GM12878 (cell line): ENCODE results near the gene DGKQ. TPM values are rescaled to one million over a fixed set of nuclear protein-coding genes. Genes with fewer than 3 reads are reported as not detected.

ENCODE experiments used
- BMI1 ChIP-seq: fragments of 450-650 bp; IDR thresholded peaks from 2 replicates; pipeline ENCODE4 v1.6.1; 2016; ENCODE audit warnings: mild to moderate bottlenecking, moderate library complexity, borderline replicate concordance
- BRCA1 ChIP-seq: IDR thresholded peaks from 2 replicates; pipeline ENCODE4 v1.6.1; 2011; ENCODE audit warnings: low read depth, low read length, improper control_type of control experiment
- GABPA ChIP-seq: IDR thresholded peaks from 2 replicates; pipeline ENCODE4 v1.6.1; 2014; ENCODE audit warnings: antibody characterized with exemption, low read depth, mild to moderate bottlenecking, inconsistent platforms
- HDGF ChIP-seq: fragments of 450-650 bp; IDR thresholded peaks from 2 replicates; pipeline ENCODE4 v1.6.1; 2016; ENCODE audit warnings: antibody characterized with exemption
- IKZF2 ChIP-seq, 2 experiments: fragments of 450-650 bp; IDR thresholded peaks; 2 replicates each; pipeline ENCODE4 v1.6.1; 2017; ENCODE audit warnings: mild to moderate bottlenecking in 2 of 2, moderate library complexity in 2 of 2
- NFIC ChIP-seq: IDR thresholded peaks from 2 replicates; pipeline ENCODE4 v1.6.1; 2012; ENCODE audit warnings: low read depth, mild to moderate bottlenecking, inconsistent platforms, low read length, moderate library complexity
- PML ChIP-seq: IDR thresholded peaks from 2 replicates; pipeline ENCODE4 v1.6.1; 2012; ENCODE audit warnings: low read length, inconsistent platforms
- RAD51 ChIP-seq: fragments of 450-650 bp; IDR thresholded peaks from 2 replicates; pipeline ENCODE4 v1.6.1; 2016; ENCODE audit warnings: moderate library complexity, mild to moderate bottlenecking, inconsistent platforms
- SREBF2 ChIP-seq: IDR thresholded peaks from 2 replicates; pipeline ENCODE4 v1.6.1; 2012; ENCODE audit warnings: mild to moderate bottlenecking, low read length
- SUPT20H ChIP-seq: IDR thresholded peaks from 2 replicates; pipeline ENCODE4 v1.6.1; 2011; ENCODE audit warnings: low read depth, mild to moderate bottlenecking, low read length, moderate library complexity, borderline replicate concordance; ENCODE audit not compliant: control insufficient read depth
- TBL1XR1 ChIP-seq: IDR thresholded peaks from 2 replicates; pipeline ENCODE4 v1.6.1; 2012; ENCODE audit warnings: low read depth, low read length, improper control_type of control experiment
- polyA plus RNA-seq, 11 experiments: library from polyadenylated mRNA; depleted of rRNA in 4 of 11; unstranded in 6 of 11; stranded (reverse) in 5 of 11; fragments of >200 nt; fragmentation: Nextera tagmentation in 4 of 11; fragmentation: Illumina TruSeq in 1 of 11; extraction: Ambion mirVana in 4 of 11; extraction: Trizol in 1 of 11; gene quantifications; 1 replicate in 1 of 11; 2 replicates in 10 of 11; pipeline versions ENCODE4 v1.2.1 to v1.2.3, GENCODE V29; 2011 to 2016; ENCODE audit warnings: inconsistent platforms in 2 of 11, missing spikeins in 2 of 11, low read depth in 1 of 11
- total RNA-seq, 4 experiments: library from RNA; depleted of rRNA in 3 of 4; stranded (reverse); fragments of >200 nt in 3 of 4; fragmentation: Illumina TruSeq in 1 of 4; extraction: Trizol in 1 of 4; gene quantifications; 2 replicates each; pipeline versions ENCODE4 v1.2.1 to v1.2.3, GENCODE V29; 2013 to 2021
- TF ChIP-seq, protein P1 (sequence below): IDR thresholded peaks from 2 replicates; pipeline ENCODE4 v1.6.1; 2012; ENCODE audit warnings: improper control_type of control experiment, low read depth, low read length; ENCODE audit not compliant: insufficient replicate concordance
- TF ChIP-seq, protein P2 (sequence below): fragments of 450-650 bp; IDR thresholded peaks from 2 replicates; pipeline ENCODE4 v1.6.1; 2016; ENCODE audit warnings: mild to moderate bottlenecking, moderate library complexity, borderline replicate concordance
- TF ChIP-seq, protein P3 (sequence below): IDR thresholded peaks from 2 replicates; pipeline ENCODE4 v1.6.1; 2011; ENCODE audit warnings: mild to moderate bottlenecking, low read depth, low read length, moderate library complexity; ENCODE audit not compliant: insufficient replicate concordance
- TF ChIP-seq, protein P4 (sequence below): IDR thresholded peaks from 2 replicates; pipeline ENCODE4 v1.6.1; 2011; ENCODE audit warnings: low read depth, mild to moderate bottlenecking, low read length, moderate library complexity, borderline replicate concordance; ENCODE audit errors: extremely low read depth

Gene DGKQ
- total and polyA plus RNA-seq, 10 of the 15 experiments (the other 5 are each of a cell fraction or from before 2014, with no cell fraction given) = 0.11 to 10.5 (median 1.4) TPM

DNA sequence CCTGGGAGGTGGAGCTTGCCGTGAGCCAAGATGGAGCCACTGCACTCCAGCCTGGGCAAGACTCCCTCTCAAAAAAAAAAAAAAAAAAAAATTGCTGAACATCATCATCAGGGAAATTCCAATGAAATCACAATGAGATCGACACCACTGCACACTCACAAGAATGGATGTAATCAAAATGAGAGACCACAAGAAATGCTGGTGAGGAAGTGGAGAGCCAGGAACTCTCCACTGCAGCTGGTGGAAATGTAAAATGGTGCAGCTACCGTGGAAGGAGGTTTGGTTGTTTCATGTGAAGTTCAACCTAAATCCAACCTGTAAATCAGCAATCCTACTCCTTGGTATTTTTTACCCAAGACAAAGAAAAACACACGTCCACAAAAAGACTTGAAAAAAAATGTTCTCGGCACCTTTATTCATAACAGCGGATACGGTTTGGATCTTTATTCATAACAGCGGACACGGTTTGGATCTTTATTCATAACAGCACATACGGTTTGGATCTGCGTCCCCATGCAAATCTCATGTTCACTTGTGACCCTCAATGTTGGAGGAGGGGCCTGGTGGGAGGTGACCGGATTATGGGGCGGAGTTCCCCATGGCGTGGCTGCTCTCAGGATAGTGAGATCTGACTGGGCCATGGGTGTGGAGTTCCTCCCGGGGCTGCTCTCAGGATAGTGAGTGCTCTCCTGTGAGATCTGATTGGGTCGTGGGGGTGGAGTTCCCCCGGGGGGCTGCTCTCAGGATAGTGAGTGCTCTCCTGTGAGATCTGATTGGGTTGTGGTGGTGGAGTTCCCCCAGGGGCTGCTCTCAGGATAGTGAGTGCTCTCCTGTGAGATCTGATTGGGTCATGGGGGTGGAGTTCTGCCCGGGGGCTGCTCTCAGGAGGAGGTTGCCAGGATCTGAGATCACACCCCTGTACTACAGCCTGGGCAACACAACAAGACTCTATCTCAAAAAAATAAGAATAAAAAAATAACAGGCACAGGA lies 49.0 kb downstream of the DGKQ start (continued):
- TF ChIP-seq, protein P1, sequence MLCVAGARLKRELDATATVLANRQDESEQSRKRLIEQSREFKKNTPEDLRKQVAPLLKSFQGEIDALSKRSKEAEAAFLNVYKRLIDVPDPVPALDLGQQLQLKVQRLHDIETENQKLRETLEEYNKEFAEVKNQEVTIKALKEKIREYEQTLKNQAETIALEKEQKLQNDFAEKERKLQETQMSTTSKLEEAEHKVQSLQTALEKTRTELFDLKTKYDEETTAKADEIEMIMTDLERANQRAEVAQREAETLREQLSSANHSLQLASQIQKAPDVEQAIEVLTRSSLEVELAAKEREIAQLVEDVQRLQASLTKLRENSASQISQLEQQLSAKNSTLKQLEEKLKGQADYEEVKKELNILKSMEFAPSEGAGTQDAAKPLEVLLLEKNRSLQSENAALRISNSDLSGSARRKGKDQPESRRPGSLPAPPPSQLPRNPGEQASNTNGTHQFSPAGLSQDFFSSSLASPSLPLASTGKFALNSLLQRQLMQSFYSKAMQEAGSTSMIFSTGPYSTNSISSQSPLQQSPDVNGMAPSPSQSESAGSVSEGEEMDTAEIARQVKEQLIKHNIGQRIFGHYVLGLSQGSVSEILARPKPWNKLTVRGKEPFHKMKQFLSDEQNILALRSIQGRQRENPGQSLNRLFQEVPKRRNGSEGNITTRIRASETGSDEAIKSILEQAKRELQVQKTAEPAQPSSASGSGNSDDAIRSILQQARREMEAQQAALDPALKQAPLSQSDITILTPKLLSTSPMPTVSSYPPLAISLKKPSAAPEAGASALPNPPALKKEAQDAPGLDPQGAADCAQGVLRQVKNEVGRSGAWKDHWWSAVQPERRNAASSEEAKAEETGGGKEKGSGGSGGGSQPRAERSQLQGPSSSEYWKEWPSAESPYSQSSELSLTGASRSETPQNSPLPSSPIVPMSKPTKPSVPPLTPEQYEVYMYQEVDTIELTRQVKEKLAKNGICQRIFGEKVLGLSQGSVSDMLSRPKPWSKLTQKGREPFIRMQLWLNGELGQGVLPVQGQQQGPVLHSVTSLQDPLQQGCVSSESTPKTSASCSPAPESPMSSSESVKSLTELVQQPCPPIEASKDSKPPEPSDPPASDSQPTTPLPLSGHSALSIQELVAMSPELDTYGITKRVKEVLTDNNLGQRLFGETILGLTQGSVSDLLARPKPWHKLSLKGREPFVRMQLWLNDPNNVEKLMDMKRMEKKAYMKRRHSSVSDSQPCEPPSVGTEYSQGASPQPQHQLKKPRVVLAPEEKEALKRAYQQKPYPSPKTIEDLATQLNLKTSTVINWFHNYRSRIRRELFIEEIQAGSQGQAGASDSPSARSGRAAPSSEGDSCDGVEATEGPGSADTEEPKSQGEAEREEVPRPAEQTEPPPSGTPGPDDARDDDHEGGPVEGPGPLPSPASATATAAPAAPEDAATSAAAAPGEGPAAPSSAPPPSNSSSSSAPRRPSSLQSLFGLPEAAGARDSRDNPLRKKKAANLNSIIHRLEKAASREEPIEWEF = no peak
- TF ChIP-seq SREBF2 (no peak), GABPA (no peak), RAD51 (no peak), BMI1 (no peak), NFIC (peak; percentile 52; the same call in 1 of the 2 replicates), HDGF (no peak), BRCA1 (no peak), SUPT20H (no peak), PML (peak; percentile 26; the same call in 1 of the 2 replicates), TBL1XR1 (no peak), IKZF2 (IDR thresholded peaks at IDR 0.05) (peak in 1 of 2 experiments; percentile 31; a peak in 2 of 4 replicates)
- TF ChIP-seq, protein P2, sequence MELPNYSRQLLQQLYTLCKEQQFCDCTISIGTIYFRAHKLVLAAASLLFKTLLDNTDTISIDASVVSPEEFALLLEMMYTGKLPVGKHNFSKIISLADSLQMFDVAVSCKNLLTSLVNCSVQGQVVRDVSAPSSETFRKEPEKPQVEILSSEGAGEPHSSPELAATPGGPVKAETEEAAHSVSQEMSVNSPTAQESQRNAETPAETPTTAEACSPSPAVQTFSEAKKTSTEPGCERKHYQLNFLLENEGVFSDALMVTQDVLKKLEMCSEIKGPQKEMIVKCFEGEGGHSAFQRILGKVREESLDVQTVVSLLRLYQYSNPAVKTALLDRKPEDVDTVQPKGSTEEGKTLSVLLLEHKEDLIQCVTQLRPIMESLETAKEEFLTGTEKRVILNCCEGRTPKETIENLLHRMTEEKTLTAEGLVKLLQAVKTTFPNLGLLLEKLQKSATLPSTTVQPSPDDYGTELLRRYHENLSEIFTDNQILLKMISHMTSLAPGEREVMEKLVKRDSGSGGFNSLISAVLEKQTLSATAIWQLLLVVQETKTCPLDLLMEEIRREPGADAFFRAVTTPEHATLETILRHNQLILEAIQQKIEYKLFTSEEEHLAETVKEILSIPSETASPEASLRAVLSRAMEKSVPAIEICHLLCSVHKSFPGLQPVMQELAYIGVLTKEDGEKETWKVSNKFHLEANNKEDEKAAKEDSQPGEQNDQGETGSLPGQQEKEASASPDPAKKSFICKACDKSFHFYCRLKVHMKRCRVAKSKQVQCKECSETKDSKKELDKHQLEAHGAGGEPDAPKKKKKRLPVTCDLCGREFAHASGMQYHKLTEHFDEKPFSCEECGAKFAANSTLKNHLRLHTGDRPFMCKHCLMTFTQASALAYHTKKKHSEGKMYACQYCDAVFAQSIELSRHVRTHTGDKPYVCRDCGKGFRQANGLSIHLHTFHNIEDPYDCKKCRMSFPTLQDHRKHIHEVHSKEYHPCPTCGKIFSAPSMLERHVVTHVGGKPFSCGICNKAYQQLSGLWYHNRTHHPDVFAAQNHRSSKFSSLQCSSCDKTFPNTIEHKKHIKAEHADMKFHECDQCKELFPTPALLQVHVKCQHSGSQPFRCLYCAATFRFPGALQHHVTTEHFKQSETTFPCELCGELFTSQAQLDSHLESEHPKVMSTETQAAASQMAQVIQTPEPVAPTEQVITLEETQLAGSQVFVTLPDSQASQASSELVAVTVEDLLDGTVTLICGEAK = peak; percentile 78
- TF ChIP-seq, protein P3, sequence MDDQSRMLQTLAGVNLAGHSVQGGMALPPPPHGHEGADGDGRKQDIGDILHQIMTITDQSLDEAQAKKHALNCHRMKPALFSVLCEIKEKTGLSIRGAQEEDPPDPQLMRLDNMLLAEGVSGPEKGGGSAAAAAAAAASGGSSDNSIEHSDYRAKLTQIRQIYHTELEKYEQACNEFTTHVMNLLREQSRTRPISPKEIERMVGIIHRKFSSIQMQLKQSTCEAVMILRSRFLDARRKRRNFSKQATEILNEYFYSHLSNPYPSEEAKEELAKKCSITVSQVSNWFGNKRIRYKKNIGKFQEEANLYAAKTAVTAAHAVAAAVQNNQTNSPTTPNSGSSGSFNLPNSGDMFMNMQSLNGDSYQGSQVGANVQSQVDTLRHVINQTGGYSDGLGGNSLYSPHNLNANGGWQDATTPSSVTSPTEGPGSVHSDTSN = no peak
- TF ChIP-seq, protein P4, sequence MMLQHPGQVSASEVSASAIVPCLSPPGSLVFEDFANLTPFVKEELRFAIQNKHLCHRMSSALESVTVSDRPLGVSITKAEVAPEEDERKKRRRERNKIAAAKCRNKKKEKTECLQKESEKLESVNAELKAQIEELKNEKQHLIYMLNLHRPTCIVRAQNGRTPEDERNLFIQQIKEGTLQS = no peak
